HG02759 (cell line): ENCODE results near the gene SCO2.
"Not testable (repeated sequence)": the region's sequence is repeated elsewhere in the genome, so short reads cannot be mapped to it uniquely, and the experiment has no call there.

Experiments used
- ATAC-seq: cut with Tn5 transposase; IDR thresholded peaks from one replicate; pipeline ENCODE4 v1.9.1; 2021; ENCODE audit warnings: mild to moderate bottlenecking, moderate library complexity; ENCODE audit not compliant: unreplicated experiment

Gene SCO2

GRCh38 chr22:50522208-50522805 lies 3.1 kb downstream of the SCO2 start:
- no peak for ATAC-seq

DNA sequence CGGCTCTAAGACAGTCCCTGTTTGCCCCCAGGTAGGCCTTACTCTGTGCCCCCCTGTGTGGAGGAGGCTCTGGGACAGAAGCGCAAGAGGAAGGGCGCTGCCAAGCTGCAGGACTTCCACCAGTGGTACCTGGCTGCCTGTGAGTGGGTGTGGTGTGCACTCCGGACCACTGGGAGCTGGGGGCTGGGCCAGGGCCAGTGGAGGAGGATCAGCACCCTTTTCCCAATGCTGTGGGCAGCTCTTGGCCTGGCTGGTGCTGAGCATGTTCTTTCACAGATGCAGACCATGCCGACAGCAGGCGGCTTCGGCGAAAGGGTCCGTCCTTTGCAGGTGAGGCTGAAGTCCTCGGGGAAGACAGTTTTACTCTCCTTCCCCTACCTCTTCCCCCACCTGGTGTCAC lies 3.7 kb downstream of the SCO2 start:
- ATAC-seq, result no peak

DNA sequence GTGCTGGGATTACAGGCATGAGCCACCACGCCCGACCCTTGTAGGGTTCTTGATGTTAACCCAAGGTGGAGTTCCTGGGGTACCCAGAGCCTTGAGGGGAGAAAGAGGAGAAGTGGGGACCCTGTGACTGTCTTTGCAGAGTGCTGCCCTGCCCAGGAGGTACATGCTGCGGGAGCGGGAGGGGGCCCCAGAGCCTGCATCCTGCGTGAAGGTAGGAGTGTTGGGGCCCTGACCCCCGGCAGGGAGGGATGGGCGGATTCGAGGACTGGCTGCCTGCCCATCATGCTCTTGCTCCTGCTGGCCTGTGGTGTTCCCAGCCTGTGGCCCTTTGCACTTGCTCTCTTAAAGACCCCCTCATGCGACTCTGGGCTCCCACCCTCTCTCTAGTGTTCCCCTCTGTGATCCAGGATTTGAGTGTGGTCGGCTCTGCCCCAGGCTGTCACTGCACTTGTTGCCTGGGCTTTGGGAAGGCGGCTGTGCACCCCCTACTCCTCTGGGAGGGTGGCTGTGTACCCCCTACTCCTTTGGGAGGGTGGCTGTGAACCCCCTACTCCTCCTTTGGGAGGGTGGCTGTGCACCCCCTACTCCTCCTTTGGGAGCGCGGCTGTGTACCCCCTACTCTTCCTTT lies 4.5 kb downstream of the SCO2 start:
- no peak for ATAC-seq

DNA sequence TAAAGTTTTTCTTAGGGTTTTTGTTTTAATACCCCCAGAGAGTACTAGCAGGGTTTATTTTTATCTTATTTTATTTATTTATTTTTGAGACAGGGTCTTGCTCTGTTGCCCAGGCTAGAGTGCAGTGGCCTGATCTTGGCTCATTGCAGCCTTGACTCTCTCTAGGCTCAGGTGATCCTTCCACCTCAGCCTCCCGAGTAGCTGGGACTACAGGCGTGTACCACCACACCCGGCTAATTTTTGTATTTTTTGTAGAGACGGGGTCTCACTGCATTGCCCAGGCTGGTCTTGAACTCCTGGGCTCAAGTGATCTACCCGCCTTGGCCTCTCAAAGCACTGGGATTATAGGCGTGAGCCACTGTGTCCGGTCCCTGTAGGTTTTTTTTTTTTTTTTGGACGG lies 5.2 kb downstream of the SCO2 start:
- not testable (repeated sequence) for ATAC-seq

- no peak for ATAC-seq
Observed at GRCh38 chr22:50519151-50519550, 6.2 kb downstream of the SCO2 start.

DNA sequence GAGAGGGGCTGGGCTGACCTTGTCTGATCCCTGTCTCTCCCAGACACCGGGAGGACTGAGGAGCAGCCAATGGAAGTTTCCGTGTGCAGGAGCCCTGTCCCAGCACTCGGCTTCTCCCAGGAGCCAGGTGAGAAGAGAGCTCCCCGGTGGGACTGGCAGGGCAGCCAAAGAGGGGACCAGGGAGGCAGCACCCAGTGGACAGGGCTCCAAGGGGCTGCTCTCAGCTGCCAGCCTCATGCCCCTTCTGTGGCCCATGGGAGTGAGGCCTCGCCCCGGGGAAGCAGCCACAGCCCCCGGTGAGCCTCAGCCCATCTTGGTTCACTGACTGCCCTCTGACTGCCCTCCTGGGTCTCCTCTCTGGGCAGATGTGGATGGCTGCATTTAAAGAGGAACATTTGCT lies 6.8 kb downstream of the SCO2 start:
- no peak for ATAC-seq

DNA sequence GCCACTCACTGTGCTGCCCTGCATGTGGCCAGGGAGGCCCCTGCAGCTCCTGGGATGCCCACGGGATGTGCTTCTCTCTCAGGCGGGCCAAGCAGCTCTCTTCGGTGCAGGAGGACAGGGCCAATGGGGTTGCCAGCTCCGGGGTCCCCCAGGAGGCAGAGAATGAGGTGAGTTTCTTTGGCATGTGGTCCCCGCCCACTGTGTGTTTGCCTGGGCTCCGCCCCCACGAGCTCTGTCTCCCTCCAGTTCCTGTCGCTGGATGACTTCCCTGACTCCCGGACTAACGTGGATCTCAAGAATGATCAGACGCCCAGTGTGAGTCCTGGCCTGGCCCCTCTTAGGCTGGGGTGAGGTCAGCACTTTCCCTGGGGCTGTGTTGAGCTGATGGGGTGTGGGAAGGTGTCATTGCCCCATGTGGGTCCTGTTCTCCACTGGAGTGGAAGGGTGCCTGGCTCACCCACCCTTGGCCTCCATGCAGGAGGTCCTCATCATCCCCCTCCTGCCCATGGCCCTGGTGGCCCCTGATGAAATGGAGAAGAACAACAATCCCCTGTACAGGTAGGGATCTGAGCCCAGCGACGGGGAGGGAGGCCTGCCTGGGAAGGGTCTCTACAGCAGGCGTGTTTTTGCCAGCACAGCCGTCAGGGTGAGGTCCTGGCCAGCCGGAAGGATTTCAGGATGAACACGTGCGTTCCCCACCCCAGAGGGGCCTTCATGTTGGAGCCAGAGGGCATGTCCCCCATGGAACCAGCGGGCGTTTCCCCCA lies 7.7 kb downstream of the SCO2 start:
- ATAC-seq, result no peak

DNA sequence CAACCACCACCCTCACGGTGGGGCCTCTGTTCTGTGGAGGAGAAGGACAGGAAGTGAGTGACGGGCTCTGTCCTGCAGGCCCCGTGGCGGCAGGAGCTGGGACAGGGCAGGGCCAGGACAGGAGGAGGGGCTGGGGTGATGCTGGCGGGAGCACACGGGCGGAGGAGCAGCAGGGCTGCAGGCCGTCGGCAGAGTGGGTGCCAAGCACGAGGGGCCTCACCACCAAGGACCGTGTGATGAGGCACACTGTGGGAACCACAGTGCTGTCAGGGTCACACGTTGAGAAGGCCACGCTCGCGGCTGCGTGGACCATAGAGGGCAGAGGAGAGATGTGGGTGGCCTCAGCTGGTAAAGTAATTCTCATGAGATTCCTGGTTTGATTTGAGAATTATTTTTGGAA lies 8.5 kb downstream of the SCO2 start:
- no peak for ATAC-seq

DNA sequence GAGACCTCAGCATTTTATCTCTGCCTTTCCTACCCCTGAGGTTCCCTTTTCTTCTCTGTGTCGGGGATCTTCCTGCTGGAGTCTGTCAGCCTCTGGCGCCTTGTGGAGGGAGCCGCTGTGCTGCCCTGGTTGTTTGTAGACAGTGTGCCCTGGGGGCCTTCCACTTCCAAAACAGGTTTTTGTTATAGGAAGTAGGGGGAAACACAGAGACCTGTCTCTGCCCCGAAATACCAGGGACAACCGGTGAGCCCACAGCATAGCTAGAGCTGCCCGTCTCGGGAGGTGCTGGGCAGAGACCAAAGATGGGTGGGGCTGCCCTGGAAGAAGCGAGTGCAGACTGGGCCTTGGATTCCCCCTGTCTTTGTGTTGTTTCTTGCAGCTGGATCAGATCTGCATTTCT lies 9.3 kb downstream of the SCO2 start:
- no peak for ATAC-seq

DNA sequence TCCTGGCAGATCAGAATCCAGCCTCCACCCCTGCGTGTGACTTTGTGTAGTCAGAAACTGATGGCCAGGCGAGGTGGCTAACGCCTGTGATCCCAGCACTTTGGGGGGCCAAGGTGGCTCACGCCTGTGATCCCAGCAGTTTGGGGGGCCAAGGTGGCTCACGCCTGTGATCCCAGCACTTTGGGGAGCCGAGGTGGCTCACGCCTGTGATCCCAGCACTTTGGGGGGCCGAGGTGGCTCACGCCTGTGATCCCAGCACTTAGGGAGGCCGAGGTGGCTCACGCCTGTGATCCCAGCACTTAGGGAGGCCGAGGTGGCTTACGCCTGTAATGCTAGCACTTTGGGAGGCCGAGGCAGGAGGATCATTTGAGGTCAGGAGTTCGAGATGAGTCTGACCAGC lies 12.2 kb downstream of the SCO2 start:
- ATAC-seq, result no peak

DNA sequence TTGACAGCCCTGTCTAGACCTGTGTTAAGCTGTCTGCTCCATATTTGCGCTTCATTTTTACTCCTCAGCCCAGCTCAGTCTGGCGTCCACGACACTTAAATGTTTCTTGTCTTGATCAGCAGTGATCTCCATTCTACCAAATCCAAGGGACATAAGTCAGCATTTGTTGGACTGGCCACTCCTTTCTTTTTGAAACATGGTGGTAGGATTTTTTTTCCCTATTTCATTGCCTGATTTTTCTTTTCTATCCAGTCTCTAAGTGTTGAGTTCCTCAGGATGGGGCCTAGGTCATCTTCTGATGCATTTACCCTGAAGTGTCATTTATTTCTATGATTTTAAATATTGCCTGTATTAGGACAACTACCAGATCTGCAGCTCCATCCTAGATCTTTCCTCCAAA lies 16.5 kb downstream of the SCO2 start:
- ATAC-seq, result no peak

DNA sequence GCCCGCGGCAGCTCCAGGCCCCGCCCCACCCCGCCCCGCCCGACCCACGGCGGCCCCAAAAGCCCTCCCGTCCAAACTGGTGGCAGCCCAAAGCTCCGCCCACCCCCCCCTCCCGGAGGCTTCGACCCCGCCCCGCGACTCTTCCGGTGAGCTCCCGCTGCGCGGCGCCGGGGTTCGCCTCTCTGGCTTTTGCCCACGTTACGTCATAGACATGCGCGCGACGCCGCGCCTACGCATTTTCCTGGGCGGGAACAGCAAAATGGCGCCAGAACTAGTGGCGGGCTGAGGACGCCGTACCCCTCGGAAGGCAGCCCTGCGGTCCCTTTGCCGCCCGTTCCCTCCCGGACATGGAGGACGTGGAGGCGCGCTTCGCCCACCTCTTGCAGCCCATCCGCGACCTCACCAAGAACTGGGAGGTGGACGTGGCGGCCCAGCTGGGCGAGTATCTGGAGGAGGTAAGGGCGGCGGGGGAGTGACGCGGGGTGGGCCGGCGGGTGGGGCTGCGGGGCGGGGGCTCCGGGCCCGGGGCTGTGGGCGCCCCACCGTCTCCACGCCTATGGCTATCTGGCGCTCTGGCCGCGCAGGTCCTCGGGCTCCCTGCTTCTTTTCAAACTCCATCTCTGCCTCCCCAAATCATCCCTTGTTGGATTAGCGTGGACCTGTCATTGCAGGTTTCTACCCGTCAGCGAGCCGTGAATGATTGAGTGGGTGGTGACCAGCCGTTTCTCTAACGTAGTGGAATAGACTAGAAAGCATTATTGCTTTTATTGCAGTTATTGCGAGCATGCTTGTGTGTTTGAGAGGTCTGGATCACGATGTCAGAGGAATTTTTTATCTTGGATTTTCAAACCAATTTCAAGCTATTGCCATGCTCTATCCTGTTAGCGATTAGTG lies 17.2 kb downstream of the SCO2 start, which contains the start of gene NCAPH2:
TSS of gene NCAPH2 (plus strand) at position 234 of the 894 bp plus-strand sequence. CDS start at position 348, 114 bp downstream.
- ATAC-seq, result peak; percentile 75

GRCh38 chr22:50507421-50507990 lies 17.9 kb downstream of the SCO2 start, which contains the start of gene LMF2:
Gene LMF2, minus strand, starts transcription at chr22:50507702. Its CDS starts 27 bp downstream, at chr22:50507675.
- peak; percentile 64 for ATAC-seq

GRCh38 chr22:50506611-50507420 lies 18.6 kb downstream of the SCO2 start:
- no peak for ATAC-seq

GRCh38 chr22:50505776-50506610 lies 19.4 kb downstream of the SCO2 start:
- no peak for ATAC-seq

GRCh38 chr22:50505276-50505775 lies 20.1 kb downstream of the SCO2 start:
- no peak for ATAC-seq

- no peak for ATAC-seq
Observed at GRCh38 chr22:50504369-50505211, 20.8 kb downstream of the SCO2 start.
